NCI-H2196 treated with DMSO at 0.1 percent for 48 hours (cell line): ENCODE results near the gene GRM1.

ENCODE experiments used
- DNase-seq: peaks from one replicate; lab custom pipeline; 2025; ENCODE audit not compliant: unreplicated experiment; lab: John Stamatoyannopoulos, UW

The GRM1 gene

DNA sequence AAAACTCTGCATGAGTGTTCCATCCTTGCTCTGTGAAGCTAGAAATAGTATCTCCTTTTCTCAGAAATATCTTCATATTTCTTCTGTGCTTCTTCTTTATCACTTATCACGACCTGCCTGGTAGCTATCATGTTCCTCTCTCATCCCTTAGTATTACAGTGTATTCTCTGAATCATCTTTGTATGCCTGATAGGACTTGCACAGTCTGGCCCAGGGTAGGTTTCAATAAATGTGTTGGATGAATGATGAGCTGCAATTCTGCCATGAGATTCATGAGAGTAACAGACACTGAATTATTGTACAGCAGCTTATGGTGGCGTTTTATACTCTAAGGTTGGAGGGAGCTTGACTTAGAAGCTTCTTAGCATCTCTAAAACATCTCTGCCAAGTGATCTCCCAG, 66.6 kb downstream of the GRM1 start:
- no peak for DNase-seq

DNA sequence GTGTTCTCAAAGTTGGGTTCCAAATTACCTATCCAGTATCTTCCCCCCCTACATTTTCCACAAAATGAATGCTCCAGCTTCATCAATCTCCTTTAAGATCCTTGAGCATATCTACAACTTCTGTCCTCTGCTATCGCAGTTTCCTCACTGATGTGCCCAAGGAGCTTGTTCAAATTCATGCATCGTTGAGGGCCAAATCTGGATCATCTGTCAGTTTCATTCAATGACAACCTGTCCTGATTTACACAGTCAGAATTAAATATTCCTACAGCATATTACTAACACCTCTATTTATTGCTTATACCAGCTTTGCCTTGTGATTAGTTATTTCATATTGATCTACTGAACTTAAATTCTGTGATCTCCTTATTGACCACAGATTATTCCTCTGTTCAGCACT, 68.7 kb downstream of the GRM1 start:
- no peak for DNase-seq

DNA sequence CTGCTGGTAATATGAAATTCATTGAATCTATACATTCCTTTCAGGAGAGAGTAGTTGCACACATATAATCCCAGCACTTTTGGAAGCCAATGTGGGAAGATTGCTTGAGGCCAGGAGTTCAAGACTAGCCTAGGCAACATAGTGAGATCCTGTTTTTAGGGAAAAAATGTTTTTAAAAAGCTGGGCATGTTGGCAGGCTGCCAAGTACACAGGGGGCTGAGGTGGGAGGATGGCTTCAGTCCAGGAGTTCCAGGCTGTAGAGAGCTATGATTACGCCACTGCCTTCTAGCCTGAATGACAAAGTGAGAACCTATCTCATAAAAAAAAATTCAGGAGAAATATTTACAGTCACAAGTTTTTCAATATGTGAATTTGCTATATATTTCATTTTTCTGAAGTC, 71.9 kb downstream of the GRM1 start:
- no peak for DNase-seq

DNA sequence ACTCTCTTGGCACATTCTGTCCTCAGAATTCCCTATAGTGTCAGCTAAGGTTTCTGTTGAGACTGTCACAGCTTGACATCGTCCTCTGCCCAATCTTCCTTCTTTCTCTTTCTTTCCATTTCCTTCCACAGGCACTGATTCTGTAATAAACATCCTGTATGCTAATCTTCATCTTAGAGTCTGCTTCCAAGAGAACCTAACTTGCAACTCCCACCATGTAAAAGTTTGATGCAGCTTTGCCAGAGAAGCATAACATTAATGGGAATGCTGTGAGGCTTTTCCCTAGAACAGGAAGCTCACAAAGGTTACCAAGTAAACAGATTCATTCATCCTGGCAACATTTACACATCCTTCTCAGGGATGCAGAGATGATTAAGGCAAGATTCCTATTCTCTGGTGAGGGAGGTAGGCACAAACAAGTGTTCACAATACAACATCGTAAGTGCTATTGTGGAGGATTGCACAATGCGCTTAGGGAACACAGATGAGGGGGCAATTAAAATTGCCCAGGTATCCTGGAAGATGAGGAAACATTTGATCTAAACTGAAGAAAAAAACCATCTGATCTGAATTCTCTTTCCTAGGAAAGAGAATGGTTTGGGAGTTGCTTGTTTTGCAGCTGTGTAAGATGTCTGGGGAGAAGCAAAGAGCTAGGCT, 74.7 kb downstream of the GRM1 start:
- DNase-seq = no peak

DNA sequence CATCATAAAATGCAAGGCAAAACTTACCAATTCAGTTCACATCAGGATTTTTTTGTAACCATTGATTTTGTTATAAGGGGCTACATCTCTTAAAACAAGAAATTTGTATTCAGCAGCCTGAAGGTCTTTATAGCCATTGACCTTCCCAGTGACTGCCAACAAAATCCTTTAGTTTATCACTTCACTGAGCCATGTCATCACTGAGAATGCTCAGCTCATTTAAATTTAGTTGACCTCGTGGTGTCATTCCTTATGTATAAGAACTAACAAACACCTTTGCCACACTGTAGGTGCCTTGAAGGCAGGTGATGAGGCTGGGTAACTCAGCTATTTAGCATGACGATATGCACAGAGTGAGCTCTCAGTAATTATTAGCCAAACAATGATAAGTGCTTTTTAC, 77.7 kb downstream of the GRM1 start:
- no peak for DNase-seq

DNA sequence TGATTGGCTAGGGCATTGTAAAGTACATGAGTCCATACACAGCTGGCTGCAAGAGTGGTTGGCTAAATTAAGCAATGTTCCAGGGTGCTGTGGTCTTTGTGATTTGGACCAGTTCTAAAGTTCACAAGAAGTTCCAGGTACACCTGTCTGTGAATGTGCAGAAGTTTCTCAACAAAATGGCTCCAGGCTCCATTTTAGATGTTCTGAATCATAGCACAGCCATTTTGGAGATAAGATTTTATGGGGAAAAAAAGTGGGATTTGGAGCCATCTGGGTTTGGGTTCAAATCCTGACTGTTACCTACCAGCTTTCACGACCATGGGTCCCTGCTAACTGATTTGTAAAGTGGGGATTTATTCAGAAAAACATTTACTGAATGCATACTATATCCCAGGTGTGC, 82.1 kb downstream of the GRM1 start:
- no peak for DNase-seq

DNA sequence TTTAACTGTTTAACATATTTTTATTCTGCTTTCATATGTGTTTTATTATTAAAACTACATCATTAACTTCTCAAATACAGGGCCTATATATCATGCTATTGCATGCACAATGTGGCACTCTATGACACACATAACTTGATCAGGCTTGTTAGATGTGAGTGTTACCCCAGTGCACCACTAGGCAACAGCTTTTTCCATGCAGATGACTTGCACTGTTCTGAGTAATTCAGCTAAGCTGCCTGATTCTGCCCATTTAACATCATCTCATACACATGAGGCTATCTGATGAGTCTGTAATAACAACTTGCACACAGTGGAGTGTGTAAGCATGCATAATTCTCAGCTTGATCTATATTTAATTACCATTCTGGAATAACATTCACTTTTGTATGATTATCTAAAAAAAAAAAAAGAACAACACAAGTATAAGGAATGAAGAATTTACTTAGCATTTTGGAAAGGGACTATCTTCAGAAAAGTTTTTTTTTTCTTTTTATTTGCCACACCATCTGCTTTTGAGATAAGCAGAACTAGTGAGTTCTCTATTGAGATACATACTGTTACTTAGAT, 83.1 kb downstream of the GRM1 start:
- no peak for DNase-seq

DNA sequence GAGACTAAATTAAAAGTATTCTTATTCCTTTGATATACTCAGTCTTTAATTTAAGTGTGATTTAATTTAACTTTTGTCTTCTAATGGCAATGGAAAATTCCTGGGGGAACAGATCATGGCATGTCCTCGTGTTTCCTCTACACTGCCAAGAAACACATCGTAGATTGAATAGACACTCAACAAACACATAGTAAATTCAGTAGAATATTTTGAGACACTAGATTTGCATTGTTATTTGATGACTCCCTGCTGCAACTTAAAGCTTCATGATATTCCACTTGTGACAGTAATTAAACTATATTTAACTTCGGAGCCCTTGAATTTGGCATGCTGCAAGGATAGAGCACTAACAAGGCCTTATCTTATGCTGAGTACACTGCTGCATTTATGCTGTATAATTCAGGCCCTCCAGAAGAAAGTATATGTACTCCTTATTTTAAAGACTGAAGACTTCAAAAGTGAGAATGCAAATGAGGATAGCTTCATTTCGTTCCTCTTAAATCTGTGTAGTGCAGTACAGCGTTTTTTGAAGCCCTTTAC, 84.3 kb downstream of the GRM1 start:
- no peak for DNase-seq

DNA sequence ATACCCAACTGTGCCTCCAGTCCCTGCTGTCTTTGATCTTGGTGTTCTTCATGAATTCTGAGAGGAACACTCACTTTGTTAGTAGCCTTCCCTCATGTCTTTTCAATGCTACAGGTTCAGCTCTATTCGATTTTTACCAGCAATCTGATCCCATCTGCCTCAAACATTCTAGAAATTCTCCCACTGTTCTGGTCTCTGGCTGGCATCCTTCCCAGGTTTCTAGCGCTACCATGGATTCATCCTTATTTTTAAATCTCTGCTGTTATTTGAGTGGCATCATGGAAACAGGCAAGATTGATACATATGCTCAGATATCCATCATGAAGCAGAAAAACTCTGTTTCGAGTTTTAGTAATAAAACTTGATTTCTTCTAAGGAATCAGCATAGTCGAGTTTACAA, 94.8 kb downstream of the GRM1 start:
- DNase-seq = no peak

DNA sequence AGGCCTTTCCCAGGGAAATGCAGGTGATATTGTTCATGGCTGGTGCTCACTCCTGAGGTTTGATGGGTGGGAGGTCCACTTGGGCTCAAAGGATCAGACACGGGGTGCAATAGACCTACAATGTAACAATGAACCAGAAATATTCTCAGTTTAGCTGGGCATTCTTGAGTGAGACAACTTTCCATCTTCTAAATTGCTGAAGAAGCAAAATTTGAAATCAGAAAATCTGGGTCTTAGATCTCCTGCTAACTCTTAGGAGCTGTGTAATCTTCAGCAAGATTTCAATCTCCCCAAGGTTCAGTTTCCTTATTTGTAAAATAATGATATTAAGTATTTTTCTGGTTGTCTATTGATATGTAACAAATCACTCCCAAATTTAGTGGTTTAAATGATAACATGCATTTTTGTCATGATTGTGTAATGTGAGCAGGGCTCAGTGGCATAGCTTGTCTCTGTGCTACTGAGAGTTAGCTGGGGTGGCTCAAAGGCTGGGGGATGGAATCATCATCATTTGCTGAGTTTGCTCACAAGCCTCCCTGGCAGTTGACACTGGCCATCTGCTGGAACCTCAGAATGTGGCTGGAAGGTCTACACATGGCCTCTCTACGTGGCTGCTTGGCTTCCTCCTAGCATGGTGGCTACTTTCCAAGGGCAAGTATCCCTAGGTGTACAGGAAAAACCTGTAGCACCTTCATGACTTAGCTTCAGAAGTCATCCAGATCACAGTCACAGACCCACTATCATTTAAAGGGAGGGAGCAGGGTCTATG, 98.8 kb downstream of the GRM1 start:
- DNase-seq = no peak

DNA sequence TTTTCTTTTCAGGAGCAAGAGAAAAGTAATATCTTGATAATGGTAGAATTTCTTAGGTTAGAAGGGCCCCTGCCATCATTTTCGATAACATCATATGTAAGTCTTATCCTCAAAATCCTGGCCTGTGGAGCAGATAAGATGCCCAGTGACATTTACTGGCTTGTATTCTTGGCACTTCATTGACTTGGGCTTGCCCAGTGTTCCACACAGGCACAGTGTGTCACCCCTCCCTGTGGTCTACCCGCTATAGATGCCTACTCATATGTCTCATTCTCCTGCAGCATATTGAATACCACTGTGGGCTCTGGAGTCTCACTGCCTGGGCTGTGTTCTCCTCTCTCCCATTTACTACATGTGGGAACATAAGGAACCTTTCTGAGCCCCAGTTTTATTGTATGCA, 105.0 kb downstream of the GRM1 start:
- DNase-seq = no peak

DNA sequence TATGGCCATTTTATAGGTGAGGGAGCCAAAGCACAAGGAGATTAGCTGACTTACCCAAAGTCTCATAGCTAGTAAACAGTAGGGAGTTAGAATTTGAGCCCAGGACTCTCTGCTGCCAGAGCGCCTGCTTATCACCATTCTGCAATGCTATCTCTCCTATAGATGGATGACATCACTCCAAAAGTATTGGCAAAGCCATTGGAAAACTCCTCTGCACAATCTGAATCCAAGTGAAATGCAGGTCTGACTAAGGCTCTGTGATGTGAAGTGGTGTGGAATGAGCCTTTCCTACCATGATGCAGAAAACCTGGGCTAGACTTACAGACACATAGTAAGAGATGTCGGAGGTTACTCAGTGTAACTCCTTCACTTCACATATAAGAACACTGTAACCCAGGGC, 106.3 kb downstream of the GRM1 start:
- no peak for DNase-seq

DNA sequence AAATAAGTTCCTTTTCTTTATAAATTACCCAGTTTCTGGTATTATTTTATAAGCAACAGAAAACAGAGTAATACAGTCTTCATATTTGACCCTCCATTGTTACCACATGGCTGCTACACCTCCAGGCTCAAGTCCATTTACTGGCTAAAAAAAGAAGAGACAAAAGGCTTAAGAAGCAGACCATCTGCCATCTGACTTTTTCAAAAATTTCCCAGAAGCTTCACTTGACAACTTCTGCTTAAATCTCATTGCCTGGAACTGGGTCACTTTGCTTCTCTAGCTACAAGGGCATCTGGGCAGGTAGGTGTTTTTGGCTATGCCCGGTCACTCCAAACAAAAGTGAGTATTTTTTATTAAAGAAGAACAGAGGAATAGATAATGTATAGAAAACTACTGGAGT, 118.0 kb downstream of the GRM1 start:
- DNase-seq = no peak

DNA sequence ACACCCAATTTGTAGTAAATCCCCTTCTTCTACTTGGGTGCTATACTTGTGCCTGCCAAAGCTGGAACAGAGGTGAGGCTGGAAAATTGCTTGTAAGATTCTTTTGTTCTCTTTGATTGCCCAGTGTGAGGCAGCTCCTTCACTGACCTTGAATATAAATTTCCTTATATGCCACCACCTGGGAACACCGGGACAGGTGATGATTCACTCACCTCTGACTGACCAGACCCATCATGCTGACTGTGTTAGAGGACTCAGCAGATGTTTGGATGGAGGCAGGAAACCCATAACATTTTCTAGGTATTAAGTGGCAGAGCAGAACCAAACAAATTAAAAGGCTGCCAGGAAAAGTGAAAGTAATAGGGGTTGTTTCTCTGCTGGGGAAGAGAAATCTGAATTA, 120.9 kb downstream of the GRM1 start:
- DNase-seq = peak; percentile 2

DNA sequence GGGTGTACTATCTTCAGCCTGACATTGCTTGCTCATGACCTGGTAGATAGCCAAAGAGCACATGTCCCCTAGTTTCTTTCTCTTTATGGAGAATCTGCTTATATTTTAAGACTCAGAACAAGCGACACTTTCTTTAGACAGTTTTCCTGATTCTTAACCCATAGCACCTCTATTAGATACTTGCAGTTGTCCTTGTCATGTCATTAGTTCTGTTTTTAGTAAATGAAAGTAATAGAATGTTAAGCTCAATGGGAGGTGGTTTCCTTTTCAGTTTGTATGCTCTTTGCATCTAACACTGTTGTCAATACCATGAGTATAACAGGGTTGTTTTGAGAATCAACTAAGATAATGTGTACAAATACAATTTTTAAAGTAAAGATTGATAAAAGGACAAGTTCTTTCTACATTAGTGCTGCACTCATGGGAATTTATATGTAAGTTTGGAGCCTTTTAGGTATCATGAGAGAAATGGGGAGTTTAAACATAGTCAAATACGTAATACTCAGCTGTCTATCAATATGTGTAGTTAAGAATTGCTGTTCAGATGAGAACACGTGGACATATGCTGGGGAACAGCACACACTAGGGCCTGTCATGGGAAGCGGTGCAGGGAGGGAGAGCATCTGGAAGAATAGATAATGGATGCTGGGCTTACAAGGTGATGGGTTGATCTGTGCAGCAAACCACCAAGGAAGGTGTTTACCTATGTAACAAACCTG, 124.3 kb downstream of the GRM1 start:
- DNase-seq = no peak

DNA sequence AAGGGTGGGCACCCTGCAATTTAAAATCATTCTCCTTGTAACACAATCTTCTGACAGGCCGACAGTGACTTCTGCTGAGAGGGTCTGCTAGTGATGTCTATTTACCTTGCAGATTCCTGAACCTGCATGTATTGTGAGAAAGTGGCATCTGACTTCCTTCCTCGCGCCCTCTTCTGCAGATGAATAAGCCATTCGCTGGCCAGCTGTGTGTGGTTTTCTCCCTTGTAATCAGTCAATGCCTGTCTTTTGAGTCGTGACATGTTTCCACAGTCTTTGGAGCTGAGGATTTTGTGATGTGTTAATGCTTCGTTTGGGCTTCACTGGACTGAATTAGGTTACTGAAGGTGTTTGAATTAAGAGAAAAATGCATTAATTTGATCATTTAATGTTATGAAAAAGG, 125.3 kb downstream of the GRM1 start:
- DNase-seq = no peak

DNA sequence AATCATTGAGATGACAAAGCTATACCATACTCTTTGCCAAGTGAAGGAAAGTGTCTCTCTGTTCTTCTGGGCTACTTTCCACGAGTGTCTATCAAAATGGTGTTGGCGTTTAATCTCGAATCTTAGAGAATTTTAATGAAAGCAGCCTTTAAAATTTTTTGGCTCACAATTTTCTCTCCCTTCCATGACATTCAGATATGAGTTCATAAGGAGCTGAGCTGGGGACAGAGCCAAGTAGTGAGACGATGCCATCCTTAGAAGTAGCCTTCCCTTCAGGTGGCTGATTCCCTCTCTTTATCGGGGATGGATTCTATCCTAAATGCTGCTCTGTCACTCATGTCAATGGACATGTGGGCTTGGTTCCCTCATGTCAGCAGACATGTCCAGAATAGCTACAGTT, 132.8 kb downstream of the GRM1 start:
- DNase-seq = no peak

DNA sequence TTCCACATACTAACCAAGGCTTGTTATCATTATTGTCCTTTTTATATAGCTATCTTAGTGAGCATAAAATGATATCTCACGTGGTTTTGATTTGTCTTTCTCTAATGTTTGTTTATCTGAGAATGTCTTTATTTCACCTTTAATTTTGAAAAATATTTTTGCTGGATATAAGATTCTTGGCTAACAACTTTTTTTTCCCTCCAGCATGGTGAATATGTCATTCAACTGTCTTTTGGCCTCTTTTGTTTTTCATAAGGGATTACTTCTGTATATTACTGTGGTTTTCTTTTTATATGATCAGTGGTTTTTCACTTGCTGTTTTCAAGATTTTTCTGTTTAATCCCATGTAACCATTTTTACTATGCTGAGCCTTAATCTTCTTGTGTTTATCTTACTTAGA, 141.0 kb downstream of the GRM1 start:
- DNase-seq = no peak

DNA sequence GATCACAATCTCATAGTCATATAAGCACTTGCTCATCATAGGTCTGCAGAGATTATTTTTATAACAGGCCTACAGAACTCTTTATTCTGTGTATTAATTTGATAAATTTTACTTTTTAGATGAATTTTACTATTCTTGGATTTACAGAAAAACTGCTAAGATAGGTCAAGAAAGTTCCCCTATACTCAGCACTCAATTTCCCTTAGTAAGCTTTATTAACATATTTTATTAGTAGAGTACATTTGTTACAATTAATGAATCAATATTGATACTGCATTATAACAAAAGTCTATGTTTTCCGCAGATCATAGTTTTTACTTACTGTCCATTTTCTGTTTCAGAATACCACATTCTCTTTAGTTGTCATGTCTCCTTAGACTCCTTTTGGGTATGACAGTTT, 148.9 kb downstream of the GRM1 start:
- no peak for DNase-seq

DNA sequence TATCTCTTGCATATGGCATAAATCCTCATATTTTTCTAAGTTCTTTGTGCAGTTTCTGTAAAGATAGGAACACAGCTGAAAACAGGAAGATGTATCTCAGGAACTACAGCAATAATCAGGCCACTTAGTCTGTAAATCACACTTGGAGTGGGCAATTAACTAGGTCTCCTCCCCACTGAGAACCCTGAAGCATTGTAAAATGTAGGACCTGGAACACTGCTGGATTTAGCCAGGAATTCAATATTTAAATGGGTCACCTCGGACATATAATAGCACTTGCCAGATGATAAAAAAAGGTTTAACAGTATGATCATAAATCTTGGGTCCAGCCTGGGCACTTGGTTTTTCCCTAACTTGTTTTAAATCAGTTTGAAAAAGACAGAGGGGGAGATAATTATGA, 155.0 kb downstream of the GRM1 start:
- no peak for DNase-seq

DNA sequence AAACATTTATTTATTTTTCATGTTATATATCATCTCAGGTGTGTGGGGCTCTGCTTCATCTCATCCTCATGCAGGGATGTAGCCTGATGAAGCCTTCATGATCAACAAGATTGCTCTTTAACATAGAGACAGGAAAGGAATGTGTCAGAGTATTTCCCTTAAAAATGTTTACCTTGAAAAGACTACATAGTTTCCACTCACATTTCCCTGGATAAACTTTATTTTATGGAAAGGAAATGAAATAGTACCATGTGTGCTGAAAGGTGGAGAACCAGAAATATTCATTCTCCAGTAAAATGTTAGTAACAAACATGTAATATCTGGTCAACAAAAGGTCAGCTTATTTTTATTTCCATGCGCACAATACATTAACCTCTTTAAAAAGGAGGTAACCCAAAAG, 155.8 kb downstream of the GRM1 start:
- no peak for DNase-seq

DNA sequence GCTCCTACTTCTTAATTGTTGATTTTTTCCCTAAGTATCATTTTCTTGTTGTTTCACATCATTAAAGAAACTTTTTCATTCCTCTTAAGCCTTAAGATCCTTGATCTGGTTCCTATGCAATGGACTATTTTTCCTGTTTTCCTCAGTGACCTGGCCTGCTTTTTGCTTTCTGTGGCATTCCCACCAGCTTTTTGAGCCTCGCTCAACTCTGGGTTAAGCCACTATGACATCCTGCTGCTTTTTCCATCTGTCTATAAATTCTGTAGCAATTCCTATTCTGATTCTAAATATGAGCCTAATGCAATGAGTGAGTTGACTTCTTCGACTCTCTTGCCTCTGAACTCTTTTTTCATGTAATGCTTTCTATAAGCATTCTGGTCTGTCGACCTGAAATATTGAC, 160.3 kb downstream of the GRM1 start:
- DNase-seq = no peak
